GM21515 (cell line): Measurements from ENCODE around the gene SBF2.
A peak's percentile ranks its signal among the peaks of the same experiment; 100 is the strongest.
"Not testable (repeated sequence)": the region's sequence is repeated elsewhere in the genome, so short reads cannot be mapped to it uniquely, and the experiment has no call there.

Experiments
- ATAC-seq: cut with Tn5 transposase; IDR thresholded peaks from one replicate; pipeline ENCODE4 v1.9.1; 2021; ENCODE audit not compliant: unreplicated experiment

Gene SBF2

GRCh38 chr11:10022764-10023163, 271.3 kb downstream of the SBF2 start:
- ATAC-seq = no peak

- ATAC-seq = no peak
These were observed 272.5 kb downstream of the SBF2 start for GRCh38 chr11:10021563-10021962.

- no peak for ATAC-seq
These were observed 273.9 kb downstream of the SBF2 start for GRCh38 chr11:10019906-10020682.

- ATAC-seq = no peak
These were observed 276.1 kb downstream of the SBF2 start for GRCh38 chr11:10017911-10018310.

GRCh38 chr11:10017050-10017449, 277.0 kb downstream of the SBF2 start:
- no peak for ATAC-seq

GRCh38 chr11:10012068-10012467, 282.0 kb downstream of the SBF2 start:
- no peak for ATAC-seq

GRCh38 chr11:10005955-10006525, 288.0 kb downstream of the SBF2 start:
- no peak for ATAC-seq

- no peak for ATAC-seq
These were observed 289.4 kb downstream of the SBF2 start for GRCh38 chr11:10004526-10005113.

GRCh38 chr11:10002221-10002620, 291.8 kb downstream of the SBF2 start:
- no peak for ATAC-seq

- no peak for ATAC-seq
These were observed 301.7 kb downstream of the SBF2 start for GRCh38 chr11:9992306-9992705.

- ATAC-seq = no peak
These were observed 303.6 kb downstream of the SBF2 start for GRCh38 chr11:9990221-9990973.

GRCh38 chr11:9987303-9987702, 306.7 kb downstream of the SBF2 start:
- ATAC-seq = not testable (repeated sequence)

GRCh38 chr11:9982796-9983579, 311.0 kb downstream of the SBF2 start:
- no peak for ATAC-seq

- no peak for ATAC-seq
These were observed 311.8 kb downstream of the SBF2 start for GRCh38 chr11:9982127-9982795.

GRCh38 chr11:9980931-9981330, 313.1 kb downstream of the SBF2 start:
- no peak for ATAC-seq

GRCh38 chr11:9977554-9977953, 316.5 kb downstream of the SBF2 start:
- no peak for ATAC-seq

- ATAC-seq = no peak
These were observed 319.6 kb downstream of the SBF2 start for GRCh38 chr11:9974375-9974774.

- ATAC-seq = no peak
These were observed 320.1 kb downstream of the SBF2 start for GRCh38 chr11:9973921-9974320.

GRCh38 chr11:9972989-9973388, 321.0 kb downstream of the SBF2 start:
- peak; percentile 74 for ATAC-seq

- ATAC-seq = no peak
These were observed 322.1 kb downstream of the SBF2 start for GRCh38 chr11:9971894-9972293.
